ENCODE measurements around the gene DNAJC13.

Gene DNAJC13

DNA sequence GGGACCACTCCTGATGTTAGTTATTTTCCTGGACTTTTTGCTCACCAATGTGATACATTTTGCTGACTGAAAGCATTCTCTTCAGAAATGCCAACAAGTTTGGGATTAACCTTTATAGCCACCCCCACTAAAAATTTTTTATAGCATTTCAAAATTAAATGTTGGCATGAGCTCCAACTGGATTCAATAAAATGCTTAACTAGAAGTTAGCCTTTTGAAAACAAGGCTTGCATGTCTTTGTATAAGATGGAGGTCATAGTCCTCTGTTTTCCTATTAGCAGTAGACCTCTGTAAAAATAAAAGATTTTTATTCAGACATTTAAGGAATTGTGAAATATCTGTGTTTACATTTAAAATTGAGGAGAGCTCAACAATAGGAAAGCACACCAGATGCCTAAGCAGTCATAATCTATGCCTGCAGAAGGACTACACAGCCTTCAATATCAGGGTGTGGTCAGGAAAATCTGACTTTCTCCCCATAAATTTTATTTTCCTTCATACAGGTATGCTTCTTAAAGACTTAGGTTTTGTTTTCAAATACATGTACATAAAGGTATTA is 87.2 kb downstream of the DNAJC13 start:
- H2AFZ ChIP-seq (ENCODE audit: low read length), result no peak overlapping the region
- no peaks in the 10 kb centered on the region for H3K9me2 ChIP-seq (replicated peaks; ENCODE audit: low read depth, low read length)
- H4K20me1 ChIP-seq (ENCODE audit: insufficient read depth, low read length, poor library complexity, severe bottlenecking), result no peaks in the 10 kb centered on the region
- no peak for TF ChIP-seq EZH2phosphoT487 (IDR thresholded peaks at IDR 0.05; ENCODE audit: borderline replicate concordance)
- TF ChIP-seq, protein P1, sequence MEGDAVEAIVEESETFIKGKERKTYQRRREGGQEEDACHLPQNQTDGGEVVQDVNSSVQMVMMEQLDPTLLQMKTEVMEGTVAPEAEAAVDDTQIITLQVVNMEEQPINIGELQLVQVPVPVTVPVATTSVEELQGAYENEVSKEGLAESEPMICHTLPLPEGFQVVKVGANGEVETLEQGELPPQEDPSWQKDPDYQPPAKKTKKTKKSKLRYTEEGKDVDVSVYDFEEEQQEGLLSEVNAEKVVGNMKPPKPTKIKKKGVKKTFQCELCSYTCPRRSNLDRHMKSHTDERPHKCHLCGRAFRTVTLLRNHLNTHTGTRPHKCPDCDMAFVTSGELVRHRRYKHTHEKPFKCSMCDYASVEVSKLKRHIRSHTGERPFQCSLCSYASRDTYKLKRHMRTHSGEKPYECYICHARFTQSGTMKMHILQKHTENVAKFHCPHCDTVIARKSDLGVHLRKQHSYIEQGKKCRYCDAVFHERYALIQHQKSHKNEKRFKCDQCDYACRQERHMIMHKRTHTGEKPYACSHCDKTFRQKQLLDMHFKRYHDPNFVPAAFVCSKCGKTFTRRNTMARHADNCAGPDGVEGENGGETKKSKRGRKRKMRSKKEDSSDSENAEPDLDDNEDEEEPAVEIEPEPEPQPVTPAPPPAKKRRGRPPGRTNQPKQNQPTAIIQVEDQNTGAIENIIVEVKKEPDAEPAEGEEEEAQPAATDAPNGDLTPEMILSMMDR (conservative IDR thresholded peaks at IDR 0.05; ENCODE audit: low read length), result no peak
- H3K9me3 ChIP-seq (ENCODE audit: insufficient read depth, low read depth, low read length), result no peaks in the 10 kb centered on the region
- no peaks in the 10 kb centered on the region for H3K79me2 ChIP-seq (ENCODE audit: insufficient read depth, low read length)
- no peaks in the 10 kb centered on the region for H3K4me1 ChIP-seq (ENCODE audit: insufficient read depth, low read length, poor library complexity, severe bottlenecking)
- no peaks in the 10 kb centered on the region for H3K27me3 ChIP-seq (ENCODE audit: insufficient read depth, low read length, poor library complexity, severe bottlenecking)
- H3K4me3 ChIP-seq (ENCODE audit: low read length, poor library complexity, severe bottlenecking), result no peak overlapping the region
- no peak overlapping the region for H3K4me2 ChIP-seq (ENCODE audit: low read depth, low read length, poor library complexity, severe bottlenecking)
- H3F3A ChIP-seq (ENCODE audit: low read depth), result no peaks in the 10 kb centered on the region
- no peak overlapping the region for H3K9ac ChIP-seq (ENCODE audit: low read depth, low read length, poor library complexity, severe bottlenecking)
- H3K36me3 ChIP-seq (ENCODE audit: insufficient read depth, low read length), result peaks cover 87% of the 10 kb centered on the region

DNA sequence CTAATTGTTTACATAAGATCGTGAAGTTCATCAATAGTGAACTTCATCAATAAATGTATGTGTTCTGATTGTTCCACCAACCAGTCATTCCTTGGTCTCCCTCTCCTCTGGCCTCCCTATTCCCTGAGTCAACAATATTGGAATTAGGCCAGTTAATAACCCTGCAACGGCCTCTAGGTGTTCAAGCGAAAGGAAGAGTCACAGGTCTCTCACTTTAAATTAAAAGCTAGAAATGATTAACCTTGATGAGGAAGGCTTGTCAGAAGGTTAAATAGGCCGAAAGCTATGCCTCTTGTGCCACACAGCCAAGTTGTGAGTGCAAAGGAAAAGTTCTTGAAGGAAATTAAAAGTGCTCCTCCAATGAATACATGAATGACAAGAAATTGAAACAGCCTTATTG is 90.4 kb downstream of the DNAJC13 start:
- no peak overlapping the region for H2AFZ ChIP-seq (ENCODE audit: low read length)
- no peak overlapping the region for H3K4me3 ChIP-seq (ENCODE audit: low read length, poor library complexity, severe bottlenecking)
- no peaks in the 10 kb centered on the region for H3K27me3 ChIP-seq (ENCODE audit: insufficient read depth, low read length, poor library complexity, severe bottlenecking)
- H3K79me2 ChIP-seq (ENCODE audit: insufficient read depth, low read length), result no peaks in the 10 kb centered on the region
- no peak overlapping the region for H3K4me2 ChIP-seq (ENCODE audit: low read depth, low read length, poor library complexity, severe bottlenecking)
- no peaks in the 10 kb centered on the region for H3K4me1 ChIP-seq (ENCODE audit: insufficient read depth, low read length, poor library complexity, severe bottlenecking)
- no peaks in the 10 kb centered on the region for H3K9me2 ChIP-seq (replicated peaks; ENCODE audit: low read depth, low read length)
- H3K9me3 ChIP-seq (ENCODE audit: insufficient read depth, low read depth, low read length), result no peaks in the 10 kb centered on the region
- TF ChIP-seq, protein P1 (conservative IDR thresholded peaks at IDR 0.05; ENCODE audit: low read length), result no peak
- TF ChIP-seq EZH2phosphoT487 (IDR thresholded peaks at IDR 0.05; ENCODE audit: borderline replicate concordance), result no peak
- no peaks in the 10 kb centered on the region for H3F3A ChIP-seq (ENCODE audit: low read depth)
- H3K9ac ChIP-seq (ENCODE audit: low read depth, low read length, poor library complexity, severe bottlenecking), result no peak overlapping the region
- H4K20me1 ChIP-seq (ENCODE audit: insufficient read depth, low read length, poor library complexity, severe bottlenecking), result no peaks in the 10 kb centered on the region
- H3K36me3 ChIP-seq (ENCODE audit: insufficient read depth, low read length), result peaks cover 61% of the 10 kb centered on the region

DNA sequence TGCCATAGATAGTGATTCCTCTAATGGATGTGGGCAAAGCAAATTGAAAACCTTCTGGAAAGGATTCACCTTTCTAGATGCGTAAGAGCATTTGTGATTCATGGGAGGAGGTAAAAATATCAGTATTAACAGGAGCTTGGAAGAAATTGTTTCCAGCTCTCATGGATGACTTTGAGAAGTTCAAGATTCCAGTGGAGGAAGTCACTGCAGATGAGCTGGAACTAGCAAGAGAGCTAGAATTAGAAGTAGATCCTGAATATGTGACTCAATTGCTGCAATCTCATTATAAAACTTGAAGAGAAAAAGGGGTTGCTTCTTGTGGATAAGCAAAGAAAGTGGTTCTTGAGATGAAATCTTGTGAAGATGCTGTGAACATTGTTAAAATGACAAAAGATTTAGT is 91.8 kb downstream of the DNAJC13 start:
- H3K4me3 ChIP-seq (ENCODE audit: low read length, poor library complexity, severe bottlenecking), result no peak overlapping the region
- no peaks in the 10 kb centered on the region for H3K79me2 ChIP-seq (ENCODE audit: insufficient read depth, low read length)
- H4K20me1 ChIP-seq (ENCODE audit: insufficient read depth, low read length, poor library complexity, severe bottlenecking), result no peaks in the 10 kb centered on the region
- no peak for TF ChIP-seq EZH2phosphoT487 (IDR thresholded peaks at IDR 0.05; ENCODE audit: borderline replicate concordance)
- TF ChIP-seq, protein P1 (conservative IDR thresholded peaks at IDR 0.05; ENCODE audit: low read length), result no peak
- H3K36me3 ChIP-seq (ENCODE audit: insufficient read depth, low read length), result peaks cover 61% of the 10 kb centered on the region
- no peak overlapping the region for H3K4me2 ChIP-seq (ENCODE audit: low read depth, low read length, poor library complexity, severe bottlenecking)
- no peaks in the 10 kb centered on the region for H3K4me1 ChIP-seq (ENCODE audit: insufficient read depth, low read length, poor library complexity, severe bottlenecking)
- no peak overlapping the region for H3K9ac ChIP-seq (ENCODE audit: low read depth, low read length, poor library complexity, severe bottlenecking)
- no peaks in the 10 kb centered on the region for H3K9me2 ChIP-seq (replicated peaks; ENCODE audit: low read depth, low read length)
- no peaks in the 10 kb centered on the region for H3K9me3 ChIP-seq (ENCODE audit: insufficient read depth, low read depth, low read length)
- no peak overlapping the region for H2AFZ ChIP-seq (ENCODE audit: low read length)
- no peaks in the 10 kb centered on the region for H3F3A ChIP-seq (ENCODE audit: low read depth)
- H3K27me3 ChIP-seq (ENCODE audit: insufficient read depth, low read length, poor library complexity, severe bottlenecking), result no peaks in the 10 kb centered on the region

All from Loucy (cell line).